Erythroblast (primary cell): ENCODE results near the gene BFSP2.
"Not testable (repeated sequence)": the region's sequence is repeated elsewhere in the genome, so short reads cannot be mapped to it uniquely, and the experiment has no call there.

ENCODE experiments used
- DNase-seq, 2 experiments: peaks; one replicate each; lab custom pipeline; 2025; lab: John Stamatoyannopoulos, UW
- GATA1 ChIP-seq: IDR thresholded peaks from 2 replicates; pipeline ENCODE4 v1.6.1; 2011; ENCODE audit warnings: low read depth, mild to moderate bottlenecking, control low read depth, low read length, moderate library complexity
- POLR2A ChIP-seq: IDR thresholded peaks from 2 replicates; pipeline ENCODE4 v1.6.1; 2011; ENCODE audit warnings: mild to moderate bottlenecking, low read length

Gene BFSP2

DNA sequence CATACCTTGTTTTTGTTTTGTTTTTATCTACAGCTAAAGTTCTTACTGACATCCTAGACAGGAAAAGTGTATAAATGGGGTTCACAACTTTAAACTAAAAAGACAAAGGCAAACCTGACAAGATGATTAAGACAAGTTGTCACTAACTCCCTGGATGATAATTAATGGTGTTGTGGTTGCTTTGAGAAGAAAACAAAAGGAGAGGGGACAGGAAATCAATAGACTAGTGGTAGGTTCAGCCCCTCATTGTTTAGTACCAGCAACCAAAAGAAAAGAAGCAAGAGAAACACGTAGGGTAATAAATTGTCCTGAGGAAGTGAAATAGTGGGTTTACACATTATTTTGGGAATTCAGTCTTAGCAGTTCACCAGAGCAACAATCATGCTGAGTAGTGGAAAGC, 78.8 kb downstream of the BFSP2 start:
- no peak for DNase-seq
- TF ChIP-seq POLR2A, result no peak
- TF ChIP-seq GATA1, result no peak

- no peak for TF ChIP-seq POLR2A
- no peak for TF ChIP-seq GATA1
- no peak for DNase-seq
Observed at GRCh38 chr3:133479401-133479800, 79.5 kb downstream of the BFSP2 start.

DNA sequence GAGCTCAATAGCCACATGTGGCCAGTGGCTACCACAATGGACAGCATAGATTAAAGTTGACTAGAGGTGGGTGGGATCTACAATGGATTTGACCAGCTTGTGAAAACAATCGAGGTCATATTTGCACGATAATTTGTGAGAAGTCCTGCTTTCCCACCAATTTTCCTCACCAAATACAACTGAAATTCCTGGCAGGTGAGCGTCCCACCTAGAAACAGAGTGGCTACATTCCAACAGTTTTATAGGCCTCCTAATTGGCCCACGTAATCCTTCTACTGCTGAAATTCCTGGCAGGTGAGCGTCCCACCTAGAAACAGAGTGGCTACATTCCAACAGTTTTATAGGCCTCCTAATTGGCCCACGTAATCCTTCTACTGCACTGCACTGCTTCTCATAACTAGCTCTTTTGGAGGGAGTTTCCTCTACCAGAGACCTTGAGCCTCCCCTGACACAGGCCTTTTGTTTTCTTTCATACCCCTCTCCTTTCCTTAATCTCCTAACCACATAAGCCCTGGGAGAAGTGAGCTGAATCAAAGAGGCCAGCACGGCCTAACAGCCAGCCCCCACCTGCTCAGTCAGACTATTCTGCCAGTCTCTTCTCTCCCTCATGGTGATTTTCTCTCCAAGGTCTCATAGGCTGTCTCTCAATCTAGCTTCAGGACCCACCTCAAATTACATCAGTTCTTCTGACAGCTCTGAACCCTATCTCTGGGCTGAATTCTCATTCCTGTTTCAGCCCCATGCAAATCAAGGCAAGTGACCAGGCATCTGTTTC, 80.2 kb downstream of the BFSP2 start:
- TF ChIP-seq GATA1, result no peak
- no peak for TF ChIP-seq POLR2A
- no peak for DNase-seq

DNA sequence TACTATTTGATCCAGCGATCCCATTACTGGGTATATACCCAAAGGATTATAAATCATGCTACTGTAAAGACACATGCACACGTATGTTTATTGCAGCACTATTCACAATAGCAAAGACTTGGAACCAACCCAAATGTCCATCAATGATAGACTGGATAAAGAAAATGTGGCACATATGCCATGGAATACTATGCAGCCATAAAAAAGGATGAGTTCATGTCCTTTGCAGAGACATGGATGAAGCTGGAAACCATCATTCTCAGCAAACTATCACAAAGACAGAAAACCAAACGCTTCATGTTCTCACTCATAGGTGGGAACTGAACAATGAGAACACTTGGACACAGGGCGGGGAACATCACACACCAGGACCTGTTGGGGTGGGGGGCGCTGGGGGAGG, 82.6 kb downstream of the BFSP2 start:
- not testable (repeated sequence) for DNase-seq

DNA sequence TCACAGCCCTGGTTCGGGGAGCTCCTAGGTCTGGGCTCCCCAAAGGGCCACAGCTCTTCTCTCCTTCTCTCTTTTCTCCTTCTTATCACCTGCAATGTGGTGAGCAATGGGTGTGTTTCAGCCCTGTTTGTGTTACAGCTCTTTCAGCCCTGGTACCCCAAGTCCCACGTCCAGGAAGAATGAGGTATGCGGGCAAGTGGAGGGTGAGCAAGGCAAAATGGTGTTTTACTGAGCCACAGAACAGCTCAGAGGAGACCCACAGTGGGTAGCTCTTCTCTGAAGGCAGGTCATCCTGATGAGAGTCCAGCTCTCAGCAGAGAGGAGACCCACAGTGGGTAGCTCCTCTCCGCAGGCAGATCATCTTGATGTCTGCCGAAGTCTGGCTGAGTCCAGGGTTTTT, 86.8 kb downstream of the BFSP2 start:
- no peak for TF ChIP-seq GATA1
- no peak for TF ChIP-seq POLR2A
- no peak for DNase-seq

DNA sequence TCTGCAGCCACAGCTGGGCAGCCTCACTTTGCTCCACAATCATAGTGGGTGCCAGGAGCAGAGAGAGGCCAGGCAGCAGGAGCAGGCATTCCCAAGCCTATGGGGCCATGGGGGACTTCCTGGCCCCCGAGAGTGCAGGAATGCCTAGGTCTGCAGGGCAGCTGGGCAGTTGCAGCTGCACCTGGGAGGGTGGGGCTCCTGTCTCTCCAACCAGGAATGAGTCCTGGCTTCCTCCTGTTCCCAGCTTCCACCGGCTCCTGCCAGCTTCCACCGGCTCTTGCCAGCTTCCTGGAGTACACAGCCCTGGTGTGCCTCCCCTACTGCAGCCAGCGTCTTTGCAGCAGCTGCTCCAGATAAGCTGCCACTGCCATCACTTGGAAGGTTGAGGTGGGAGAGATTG, 87.3 kb downstream of the BFSP2 start:
- no peak for DNase-seq
- TF ChIP-seq POLR2A (no peak), GATA1 (no peak)

DNA sequence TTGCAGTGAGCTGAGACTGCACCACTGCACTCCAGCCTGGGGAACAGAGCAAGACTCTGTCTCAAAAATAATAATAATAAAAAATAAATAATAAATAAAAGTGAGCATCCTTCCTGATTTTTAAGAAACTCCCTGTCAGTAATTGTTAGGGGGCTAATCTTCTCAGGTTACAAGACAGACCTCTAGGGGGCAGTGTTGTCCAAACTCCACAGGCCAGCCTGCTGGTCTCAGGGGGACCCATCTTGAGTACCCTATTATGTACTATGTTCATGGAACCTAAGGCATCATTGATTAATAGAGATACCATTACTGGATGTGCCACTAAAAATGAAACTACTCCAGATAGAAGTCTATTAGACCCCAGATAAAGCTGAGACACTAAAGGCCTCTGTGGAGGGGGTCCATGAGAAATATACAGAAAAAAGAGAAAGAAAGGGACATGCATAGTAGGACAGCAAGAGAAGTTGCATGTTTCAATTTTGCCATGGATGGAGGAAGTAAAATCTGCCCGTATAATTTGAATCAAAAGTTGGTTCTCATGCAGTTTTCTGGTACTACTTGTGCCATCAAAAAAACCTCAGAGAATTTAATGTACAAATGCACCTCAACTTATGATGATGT, 88.2 kb downstream of the BFSP2 start:
- TF ChIP-seq GATA1 (no peak), POLR2A (no peak)
- DNase-seq, result peak; percentile 45 to 66

DNA sequence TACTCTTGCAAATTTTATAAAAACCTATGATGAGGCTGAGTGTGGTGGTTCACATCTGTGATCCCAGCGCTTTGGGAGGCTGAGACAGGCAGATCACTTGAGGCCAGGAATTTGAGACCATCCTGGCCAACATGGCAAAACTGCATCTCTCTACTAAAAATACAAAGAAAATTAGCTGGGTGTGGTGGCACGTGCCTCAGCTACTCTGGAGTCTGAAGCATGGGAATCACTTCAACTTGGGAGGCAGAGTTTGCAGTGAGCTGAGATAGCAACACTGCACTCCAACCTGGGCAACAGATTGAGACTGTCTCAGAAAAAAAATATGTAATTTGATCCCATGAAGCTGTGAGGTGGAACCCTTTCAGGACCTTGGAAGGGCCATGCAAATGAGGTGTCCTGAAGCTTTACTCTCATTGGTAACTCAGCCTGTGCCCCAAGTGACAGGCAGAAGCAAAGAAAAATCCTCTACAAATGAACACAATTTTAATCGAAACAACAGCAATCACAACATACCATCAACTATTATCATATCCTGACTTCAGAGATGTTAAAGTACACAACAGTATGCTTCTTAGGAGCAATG, 89.0 kb downstream of the BFSP2 start:
- no peak for DNase-seq
- TF ChIP-seq POLR2A, result no peak
- no peak for TF ChIP-seq GATA1

DNA sequence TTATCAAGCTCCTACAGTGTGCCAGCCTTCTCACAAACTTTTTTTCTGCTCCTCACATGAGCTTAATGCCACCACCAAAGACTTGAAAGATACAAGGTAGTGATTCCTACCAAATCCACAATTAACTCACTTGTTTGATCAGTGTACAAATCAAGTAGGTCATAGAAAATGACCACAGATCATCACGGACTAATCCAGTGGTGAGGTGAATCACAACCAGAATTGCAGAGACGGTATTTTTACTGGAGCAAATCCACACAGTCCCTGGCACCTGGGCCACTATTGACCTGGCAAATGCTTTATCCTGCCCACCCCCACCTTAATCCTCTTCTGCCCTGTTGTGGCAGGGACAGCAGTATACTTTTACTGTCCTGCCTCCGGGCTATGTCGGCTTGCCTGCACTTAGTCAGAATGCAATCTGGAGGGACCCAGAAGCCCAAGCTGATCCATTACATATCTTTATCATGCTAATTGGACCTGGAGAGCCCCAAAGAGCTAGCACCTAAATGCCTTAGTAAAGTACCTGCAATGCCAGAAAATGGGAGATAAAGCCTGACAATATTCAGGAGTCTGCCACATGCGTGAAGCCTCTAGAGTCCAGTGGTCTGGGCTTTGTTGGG, 89.7 kb downstream of the BFSP2 start:
- no peak for TF ChIP-seq GATA1
- no peak for TF ChIP-seq POLR2A
- no peak for DNase-seq

DNA sequence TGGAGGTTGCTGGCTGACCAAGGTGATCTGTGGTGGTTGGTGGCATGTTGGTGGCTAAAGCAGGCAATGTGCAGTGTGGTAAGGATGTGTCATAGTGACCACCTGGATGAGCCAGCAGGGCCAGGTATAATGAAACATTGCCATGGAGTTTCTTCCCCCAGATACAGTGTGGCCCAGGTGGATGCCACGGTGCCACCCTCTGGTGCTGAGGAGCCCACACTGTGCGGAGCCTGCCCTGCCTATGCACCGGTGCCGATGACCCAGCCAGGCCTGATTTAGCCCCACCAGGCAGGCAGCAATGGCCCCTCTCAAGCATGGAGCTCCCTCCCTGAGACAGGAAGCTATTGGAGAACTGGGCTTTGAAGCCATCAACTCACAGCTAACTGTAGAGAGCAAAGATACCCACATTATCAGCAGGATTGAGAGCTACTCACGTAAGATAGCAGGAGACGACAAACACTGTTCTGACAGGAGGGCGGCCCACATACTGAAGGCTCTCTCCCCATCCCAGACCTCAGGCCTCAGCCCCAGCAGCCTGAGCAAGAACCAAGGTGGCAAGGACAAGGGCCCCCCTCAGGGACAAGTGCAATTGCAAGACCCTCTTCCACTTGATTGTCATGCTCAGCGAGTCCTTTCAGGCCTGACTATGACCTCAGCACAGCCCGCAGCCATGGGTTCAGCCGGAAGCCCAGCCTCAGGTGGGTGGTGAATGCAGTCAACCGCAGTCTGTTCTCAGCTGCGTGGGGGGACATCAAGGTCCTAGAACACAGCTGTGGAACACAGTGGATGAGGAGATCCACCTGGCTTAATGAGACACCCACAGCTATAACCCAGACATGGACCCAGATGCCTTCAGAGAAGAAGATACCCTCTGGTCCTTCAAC, 90.9 kb downstream of the BFSP2 start:
- TF ChIP-seq GATA1, result no peak
- no peak for TF ChIP-seq POLR2A
- no peak for DNase-seq

DNA sequence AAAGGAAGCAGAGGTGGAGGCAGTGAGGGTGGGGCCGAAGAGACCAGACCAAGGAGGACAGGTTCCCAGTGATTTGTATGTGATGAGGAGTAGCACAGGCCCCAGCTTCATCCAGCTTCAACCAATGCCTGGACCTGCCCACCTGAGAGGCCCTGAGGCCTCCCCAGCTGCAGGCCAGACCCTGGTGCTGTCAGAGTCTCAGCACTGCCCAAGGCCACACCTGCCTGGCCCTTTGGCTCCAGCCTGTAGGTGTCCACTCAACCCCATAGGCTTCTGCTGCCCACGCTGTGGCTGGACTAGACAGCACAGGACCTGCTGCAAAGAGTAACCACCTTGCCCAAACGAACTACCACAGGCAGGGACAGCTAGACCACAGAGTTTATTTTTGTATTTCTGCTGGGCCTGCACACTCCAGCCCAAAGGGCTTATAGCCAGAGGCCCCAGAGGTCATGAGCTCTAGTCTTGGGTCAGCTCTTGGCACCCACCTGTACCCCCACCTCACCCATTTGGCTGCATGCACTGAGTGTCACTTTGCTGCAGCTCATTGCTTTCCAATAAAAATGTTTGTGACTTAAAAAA, 91.7 kb downstream of the BFSP2 start:
- no peak for TF ChIP-seq POLR2A
- TF ChIP-seq GATA1, result no peak

DNA sequence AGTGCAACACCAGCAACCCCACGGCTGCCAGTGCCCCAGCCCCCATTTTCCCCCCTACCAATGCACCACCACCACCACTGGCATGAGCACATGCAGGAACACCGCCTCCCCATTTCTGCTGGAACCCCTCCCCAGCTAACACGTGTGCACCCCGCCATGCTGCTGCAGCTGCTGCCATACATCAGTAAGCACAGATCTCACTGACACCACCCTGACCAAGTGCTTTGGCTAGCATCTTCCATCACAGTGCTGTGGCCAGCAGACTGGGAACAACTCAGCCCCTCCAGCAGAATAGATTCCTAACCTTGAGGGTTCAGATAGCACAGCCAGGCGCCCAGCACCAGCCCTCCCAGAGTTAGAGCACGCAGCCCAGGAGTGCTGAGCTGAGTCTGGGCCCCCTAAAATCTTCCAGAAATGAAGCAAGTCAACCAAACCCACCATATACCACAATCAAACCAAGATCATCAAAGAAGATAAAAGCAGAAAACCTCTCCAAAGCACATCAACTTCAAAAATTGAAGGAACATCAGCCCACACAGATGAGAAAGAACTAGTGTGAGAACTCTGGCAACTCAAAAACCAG, 92.4 kb downstream of the BFSP2 start:
- no peak for DNase-seq
- TF ChIP-seq GATA1 (no peak), POLR2A (no peak)

More for the DNA sequence above, 91.7 kb downstream of the BFSP2 start:
- DNase-seq, result no peak
